ENCODE results near the gene NPAP1.

NPAP1 gene

DNA sequence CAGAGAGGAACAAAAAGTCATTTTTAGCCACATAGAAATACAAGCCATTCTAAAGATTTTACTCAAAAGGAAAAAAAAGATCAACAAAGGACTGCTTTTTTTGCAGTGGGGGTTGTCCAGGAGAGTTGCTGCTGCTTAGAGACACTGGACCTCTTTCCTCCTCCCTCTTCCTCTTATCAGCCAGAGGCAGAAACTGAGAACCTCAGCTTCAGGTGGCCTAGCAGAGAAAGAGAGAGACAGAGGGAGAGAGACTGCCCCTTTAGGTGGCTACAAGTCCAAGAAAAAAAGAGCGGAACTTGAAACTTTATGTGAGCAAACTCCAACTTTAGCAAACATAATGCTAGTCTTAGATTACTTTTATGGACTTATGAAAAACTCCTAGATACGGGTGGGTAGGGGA, 54.2 kb downstream of the NPAP1 start:
- H3K4me2 ChIP-seq (ENCODE audit: low read length): no peak overlapping the region
- no peaks in the 10 kb centered on the region for H3K79me2 ChIP-seq (ENCODE audit: control insufficient read depth, insufficient read depth, low read length, poor library complexity)
- peaks cover 0 to 2% of the 10 kb centered on the region in 2 experiments for H3K36me3 ChIP-seq (ENCODE audit: control insufficient read depth in 1 of 2, insufficient read depth in 2 of 2, low read length in 2 of 2)
- no peak overlapping the region for H2BK12ac ChIP-seq (ENCODE audit: low read length)
- no peak overlapping the region for H3K23ac ChIP-seq (ENCODE audit: low read length)
- DNase-seq: no peak
- no peak overlapping the region for H2BK5ac ChIP-seq (ENCODE audit: low read depth, low read length, poor library complexity)
- peaks cover 8% of the 10 kb centered on the region for H3K9me3 ChIP-seq (ENCODE audit: insufficient read depth, low read depth, low read length)
- H3K14ac ChIP-seq (ENCODE audit: low read length): no peak overlapping the region
- H3K18ac ChIP-seq (ENCODE audit: low read length): no peak overlapping the region
- H3K27me3 ChIP-seq (ENCODE audit: insufficient read depth, low read length): no peaks in the 10 kb centered on the region
- no peak overlapping the region for H3K4me3 ChIP-seq (ENCODE audit: low read depth, low read length)
- no peak overlapping the region for H3K27ac ChIP-seq (ENCODE audit: low read depth, low read length)
- H3K4me1 ChIP-seq (ENCODE audit: control insufficient read depth in 1 of 2, insufficient read depth in 2 of 2, low read length in 2 of 2): no peaks in the 10 kb centered on the region
- no peak overlapping the region for H2AFZ ChIP-seq (ENCODE audit: insufficient read depth, low read length, poor library complexity)
- no peak overlapping the region for H2BK120ac ChIP-seq (ENCODE audit: insufficient read depth, low read length, poor library complexity)
- H4K8ac ChIP-seq (ENCODE audit: low read depth, low read length): no peak overlapping the region
- H3K4ac ChIP-seq (ENCODE audit: low read depth, low read length): no peak overlapping the region
- H2AK5ac ChIP-seq (ENCODE audit: low read length): no peak overlapping the region
- no peaks in the 10 kb centered on the region for H3K79me1 ChIP-seq (ENCODE audit: low read length)
- no CpG with 5 or more reads among the region's 2 CpGs for WGBS (ENCODE audit: extremely low coverage, insufficient coverage, insufficient read length)
- H4K91ac ChIP-seq (ENCODE audit: low read depth, low read length): no peak overlapping the region
- H3K9ac ChIP-seq (ENCODE audit: low read length): no peak overlapping the region
- no peak overlapping the region for H4K12ac ChIP-seq (ENCODE audit: low read depth, low read length)

All from trophoblast cell (in vitro differentiated cells and primary cell).